ENCODE data around the gene ARIH1.

DNA sequence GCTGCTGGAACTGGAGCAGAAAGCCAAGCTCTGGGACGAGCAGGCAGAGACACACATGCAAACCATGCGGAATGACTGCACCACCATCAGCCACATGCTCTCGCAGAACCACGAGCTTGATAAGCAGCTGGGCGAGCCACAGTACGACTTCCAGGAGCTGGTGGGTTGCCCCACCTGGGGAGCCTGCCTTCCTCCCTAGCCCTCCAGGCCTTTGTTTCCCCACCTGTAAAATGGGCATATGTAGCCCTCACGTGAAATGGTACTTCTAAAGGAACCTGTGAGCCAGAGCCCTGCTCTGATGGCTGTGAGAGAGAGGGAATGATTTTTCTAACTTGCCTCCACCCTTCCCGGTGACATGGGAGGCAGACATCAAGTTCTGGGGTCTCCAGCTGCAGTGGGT lies 135.7 kb downstream of the ARIH1 start:
- no peak for TF ChIP-seq POLR2A (IDR thresholded peaks at IDR 0.05; ENCODE audit: low read depth, low read length)
- no peak for TF ChIP-seq SMC3 (IDR thresholded peaks at IDR 0.05; ENCODE audit: low read depth, low read length)
- TF ChIP-seq, protein P1, sequence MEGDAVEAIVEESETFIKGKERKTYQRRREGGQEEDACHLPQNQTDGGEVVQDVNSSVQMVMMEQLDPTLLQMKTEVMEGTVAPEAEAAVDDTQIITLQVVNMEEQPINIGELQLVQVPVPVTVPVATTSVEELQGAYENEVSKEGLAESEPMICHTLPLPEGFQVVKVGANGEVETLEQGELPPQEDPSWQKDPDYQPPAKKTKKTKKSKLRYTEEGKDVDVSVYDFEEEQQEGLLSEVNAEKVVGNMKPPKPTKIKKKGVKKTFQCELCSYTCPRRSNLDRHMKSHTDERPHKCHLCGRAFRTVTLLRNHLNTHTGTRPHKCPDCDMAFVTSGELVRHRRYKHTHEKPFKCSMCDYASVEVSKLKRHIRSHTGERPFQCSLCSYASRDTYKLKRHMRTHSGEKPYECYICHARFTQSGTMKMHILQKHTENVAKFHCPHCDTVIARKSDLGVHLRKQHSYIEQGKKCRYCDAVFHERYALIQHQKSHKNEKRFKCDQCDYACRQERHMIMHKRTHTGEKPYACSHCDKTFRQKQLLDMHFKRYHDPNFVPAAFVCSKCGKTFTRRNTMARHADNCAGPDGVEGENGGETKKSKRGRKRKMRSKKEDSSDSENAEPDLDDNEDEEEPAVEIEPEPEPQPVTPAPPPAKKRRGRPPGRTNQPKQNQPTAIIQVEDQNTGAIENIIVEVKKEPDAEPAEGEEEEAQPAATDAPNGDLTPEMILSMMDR (conservative IDR thresholded peaks at IDR 0.05; ENCODE audit: low read depth, low read length): no peak
- TF ChIP-seq MXI1 (IDR thresholded peaks at IDR 0.05; ENCODE audit: borderline replicate concordance, low read depth, low read length): no peak
- no peak for TF ChIP-seq RAD21 (IDR thresholded peaks at IDR 0.05; ENCODE audit: low read length)
- no peak for TF ChIP-seq RCOR1 (IDR thresholded peaks at IDR 0.05; ENCODE audit: insufficient replicate concordance, low read length)
- TF ChIP-seq BHLHE40 (IDR thresholded peaks at IDR 0.05; ENCODE audit: low read depth, low read length): no peak
- no peak for TF ChIP-seq NFE2L2 (IDR thresholded peaks at IDR 0.05; ENCODE audit: low read depth, low read length)
- no peak for TF ChIP-seq MAFK (IDR thresholded peaks at IDR 0.05; ENCODE audit: low read depth, low read length)
- TF ChIP-seq MAZ (IDR thresholded peaks at IDR 0.05; ENCODE audit: borderline replicate concordance, low read depth, low read length): no peak
- TF ChIP-seq USF2 (IDR thresholded peaks at IDR 0.05; ENCODE audit: low read depth, low read length): no peak

All from IMR-90 (cell line).